GM19328 (cell line): ENCODE results near the gene LRRC4C.

ENCODE experiments used
- ATAC-seq: cut with Tn5 transposase; IDR thresholded peaks from one replicate; pipeline ENCODE4 v1.9.1; 2021; ENCODE audit warnings: mild to moderate bottlenecking, moderate library complexity; ENCODE audit not compliant: unreplicated experiment

Gene LRRC4C

GRCh38 chr11:40149721-40150120 lies 1309.7 kb downstream of the LRRC4C start:
- no peak for ATAC-seq

- ATAC-seq: no peak
These were observed 1318.9 kb downstream of the LRRC4C start for GRCh38 chr11:40140560-40140959.

- ATAC-seq: no peak
These were observed 1319.9 kb downstream of the LRRC4C start for GRCh38 chr11:40139536-40139935.

- no peak for ATAC-seq
These were observed 1320.4 kb downstream of the LRRC4C start for GRCh38 chr11:40139066-40139465.

- no peak for ATAC-seq
These were observed 1324.5 kb downstream of the LRRC4C start for GRCh38 chr11:40134820-40135570.

GRCh38 chr11:40133498-40133897 lies 1326.0 kb downstream of the LRRC4C start:
- no peak for ATAC-seq

GRCh38 chr11:40132912-40133311 lies 1326.5 kb downstream of the LRRC4C start:
- ATAC-seq: no peak

GRCh38 chr11:40130427-40130826 lies 1329.0 kb downstream of the LRRC4C start:
- ATAC-seq: no peak

- no peak for ATAC-seq
These were observed 1330.2 kb downstream of the LRRC4C start for GRCh38 chr11:40129266-40129665.

GRCh38 chr11:40125054-40125453 lies 1334.4 kb downstream of the LRRC4C start:
- no peak for ATAC-seq

GRCh38 chr11:40119661-40120060 lies 1339.8 kb downstream of the LRRC4C start:
- no peak for ATAC-seq

GRCh38 chr11:40118780-40119179 lies 1340.7 kb downstream of the LRRC4C start:
- ATAC-seq: no peak

GRCh38 chr11:40118026-40118425 lies 1341.4 kb downstream of the LRRC4C start:
- ATAC-seq: no peak

- no peak for ATAC-seq
These were observed 1354.4 kb downstream of the LRRC4C start for GRCh38 chr11:40104941-40105550.

GRCh38 chr11:40100781-40101180 lies 1358.7 kb downstream of the LRRC4C start:
- no peak for ATAC-seq

- no peak for ATAC-seq
These were observed 1359.3 kb downstream of the LRRC4C start for GRCh38 chr11:40100162-40100553.

- ATAC-seq: no peak
These were observed 1359.9 kb downstream of the LRRC4C start for GRCh38 chr11:40099426-40100161.

- no peak for ATAC-seq
These were observed 1364.0 kb downstream of the LRRC4C start for GRCh38 chr11:40095446-40095845.

GRCh38 chr11:40094954-40095353 lies 1364.5 kb downstream of the LRRC4C start:
- ATAC-seq: no peak

- ATAC-seq: no peak
These were observed 1379.0 kb downstream of the LRRC4C start for GRCh38 chr11:40080434-40080833.
